ENCODE measurements around the gene CAMKK2.
A peak's percentile ranks its signal among the peaks of the same experiment; 100 is the strongest.
"Not testable (repeated sequence)": the region's sequence is repeated elsewhere in the genome, so short reads cannot be mapped to it uniquely, and the experiment has no call there.

The CAMKK2 gene

GRCh38 chr12:121226871-121227270 lies 69.6 kb downstream of the CAMKK2 start:
- DNase-seq (ENCODE audit: low read depth in 1 of 2, low spot score in 1 of 2) = not testable (repeated sequence)

GRCh38 chr12:121226399-121226798 lies 70.1 kb downstream of the CAMKK2 start:
- DNase-seq (ENCODE audit: low read depth in 1 of 2, low spot score in 1 of 2) = no peak

DNA sequence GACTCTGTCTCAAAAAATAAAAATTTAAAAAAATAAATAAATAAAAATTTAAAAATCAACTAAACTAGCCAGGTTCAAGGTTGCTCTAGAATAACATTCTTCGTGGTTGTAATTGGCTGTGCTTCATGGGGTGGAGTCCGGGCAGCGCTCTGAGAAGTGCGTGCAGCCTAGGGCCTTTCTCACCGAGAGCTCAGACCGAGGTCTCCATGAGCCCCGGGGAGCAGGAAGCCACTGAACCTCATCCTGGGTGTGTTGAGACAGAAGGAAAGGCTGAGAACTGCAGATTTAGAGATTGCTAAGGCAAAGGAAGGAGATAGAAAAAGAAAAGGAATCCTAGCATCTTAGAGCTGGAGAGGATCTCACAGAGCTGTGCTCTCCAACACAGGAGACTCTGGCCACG lies 71.9 kb downstream of the CAMKK2 start:
- DNase-seq (ENCODE audit: low read depth in 1 of 2, low spot score in 1 of 2) = peak in 1 of 2 donors; percentile 39

DNA sequence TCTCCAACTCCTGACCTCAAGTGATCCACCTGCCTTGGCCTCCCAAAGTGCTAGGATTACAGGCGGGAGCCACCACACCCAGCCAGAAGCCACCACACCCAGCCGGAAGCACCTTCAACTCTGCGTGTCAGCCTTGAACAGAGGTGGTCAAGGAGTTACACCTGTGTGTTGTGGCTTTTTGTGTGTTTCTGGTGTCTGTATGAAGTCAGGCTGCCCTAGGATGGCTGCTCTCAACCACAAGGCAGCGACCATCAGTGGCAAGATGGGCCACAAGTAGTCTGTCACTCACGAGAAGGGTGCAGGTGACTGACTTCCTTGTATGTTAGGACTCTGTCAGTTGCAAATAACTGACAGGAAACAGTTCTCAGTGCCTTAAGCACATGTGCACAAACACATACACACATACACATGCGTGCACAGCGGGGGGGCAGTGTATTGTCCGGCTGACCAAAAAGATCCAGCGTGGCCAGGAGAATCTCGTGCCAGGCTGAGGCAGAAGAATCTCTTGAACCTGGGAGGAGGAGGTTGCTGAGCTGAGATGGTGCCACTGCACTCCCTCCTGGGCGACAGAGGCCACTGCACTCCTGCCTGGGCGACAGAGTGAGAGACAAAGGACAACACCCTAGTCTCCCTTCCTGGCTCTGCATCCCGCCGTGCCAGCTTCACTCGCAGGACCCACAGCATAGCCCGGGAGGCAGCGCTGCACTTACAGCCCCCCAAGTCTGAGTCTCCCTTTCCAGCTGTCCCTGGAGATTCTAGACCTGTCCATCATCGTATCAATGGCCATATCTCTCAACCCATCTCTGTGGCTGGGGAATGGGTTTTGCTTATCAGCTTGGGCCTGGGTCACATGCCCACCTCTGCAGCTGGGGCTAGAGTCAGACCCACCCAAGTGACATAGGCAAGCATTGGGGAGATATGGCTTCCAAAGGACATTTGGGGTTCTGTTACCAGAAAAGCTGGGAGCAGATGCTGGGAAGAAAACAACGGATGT lies 72.9 kb downstream of the CAMKK2 start:
- DNase-seq (ENCODE audit: low read depth in 1 of 2, low spot score in 1 of 2) = peak in 1 of 2 donors; percentile 14

DNA sequence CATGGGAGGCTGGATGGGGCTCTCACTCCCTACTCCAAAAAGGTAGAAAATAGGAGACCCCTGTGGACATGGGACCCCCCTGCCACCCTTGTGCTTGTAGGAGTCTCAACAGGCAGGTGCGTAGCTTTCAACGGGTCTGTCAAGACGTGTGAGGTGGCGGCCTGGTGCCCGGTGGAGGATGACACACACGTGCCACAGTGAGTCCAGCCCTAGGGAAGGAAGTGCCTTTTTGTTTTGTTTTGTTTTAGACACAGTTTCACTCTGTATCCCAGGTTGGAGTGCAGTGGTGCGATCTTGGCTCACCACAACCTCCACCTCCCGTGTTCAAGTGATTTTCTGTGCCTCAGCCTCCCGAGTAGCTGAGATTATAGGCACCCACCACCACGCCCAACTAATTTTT lies 73.7 kb downstream of the CAMKK2 start:
- DNase-seq (ENCODE audit: low read depth in 1 of 2, low spot score in 1 of 2) = no peak

- no peak for DNase-seq (ENCODE audit: low read depth in 1 of 2, low spot score in 1 of 2)
These were observed 77.0 kb downstream of the CAMKK2 start for GRCh38 chr12:121219353-121219986.

- DNase-seq (ENCODE audit: low read depth in 1 of 2, low spot score in 1 of 2) = no peak
These were observed 77.7 kb downstream of the CAMKK2 start for GRCh38 chr12:121218588-121219352.

DNA sequence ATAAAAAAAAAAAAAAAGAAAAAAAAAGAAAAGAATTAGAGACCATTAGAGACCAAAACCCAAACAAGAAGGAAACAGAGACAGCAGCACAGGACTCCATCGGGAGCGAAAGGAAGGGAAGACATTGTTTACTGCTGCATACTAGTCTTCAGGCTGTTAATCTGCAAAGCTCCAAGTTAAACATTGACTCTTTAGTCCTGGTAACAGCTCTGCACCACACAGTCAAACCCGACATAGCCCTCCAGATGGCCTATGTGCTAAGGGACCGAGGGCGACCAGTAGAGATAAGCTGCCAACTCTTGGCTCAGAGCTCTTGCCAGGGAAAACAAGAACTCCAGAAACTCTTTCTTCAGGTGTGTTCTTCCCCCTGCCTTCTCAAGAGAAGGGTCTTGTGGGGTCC lies 78.7 kb downstream of the CAMKK2 start:
- no peak for DNase-seq (ENCODE audit: low read depth in 1 of 2, low spot score in 1 of 2)

GRCh38 chr12:121217063-121217462 lies 79.4 kb downstream of the CAMKK2 start:
- no peak for DNase-seq (ENCODE audit: low read depth in 1 of 2, low spot score in 1 of 2)

DNA sequence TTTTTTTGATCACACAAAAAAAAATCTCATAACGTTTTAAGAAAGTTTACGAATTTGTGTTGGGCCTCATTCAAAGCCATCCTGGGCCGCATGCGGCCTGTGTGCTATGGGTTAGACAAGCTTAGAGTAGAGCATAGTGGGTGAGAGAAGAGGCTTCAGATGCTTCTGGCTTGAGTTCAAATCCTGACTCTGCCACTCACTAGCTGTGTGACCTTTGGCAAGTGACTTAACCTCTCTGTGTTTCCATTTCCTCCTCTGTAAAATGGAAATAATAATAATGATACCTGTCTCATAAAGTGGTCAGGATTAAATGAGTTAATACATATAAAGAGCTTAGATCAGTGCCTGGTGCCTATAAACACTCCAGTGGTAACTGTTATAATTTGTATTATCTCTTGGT lies 80.4 kb downstream of the CAMKK2 start:
- DNase-seq (ENCODE audit: low read depth in 1 of 2, low spot score in 1 of 2) = no peak

GRCh38 chr12:121214855-121215745 lies 81.4 kb downstream of the CAMKK2 start:
- no peak for DNase-seq (ENCODE audit: low read depth in 1 of 2, low spot score in 1 of 2)

- no peak for DNase-seq (ENCODE audit: low read depth in 1 of 2, low spot score in 1 of 2)
These were observed 82.2 kb downstream of the CAMKK2 start for GRCh38 chr12:121214166-121214777.

GRCh38 chr12:121212875-121213274 lies 83.6 kb downstream of the CAMKK2 start:
- no peak for DNase-seq (ENCODE audit: low read depth in 1 of 2, low spot score in 1 of 2)

DNA sequence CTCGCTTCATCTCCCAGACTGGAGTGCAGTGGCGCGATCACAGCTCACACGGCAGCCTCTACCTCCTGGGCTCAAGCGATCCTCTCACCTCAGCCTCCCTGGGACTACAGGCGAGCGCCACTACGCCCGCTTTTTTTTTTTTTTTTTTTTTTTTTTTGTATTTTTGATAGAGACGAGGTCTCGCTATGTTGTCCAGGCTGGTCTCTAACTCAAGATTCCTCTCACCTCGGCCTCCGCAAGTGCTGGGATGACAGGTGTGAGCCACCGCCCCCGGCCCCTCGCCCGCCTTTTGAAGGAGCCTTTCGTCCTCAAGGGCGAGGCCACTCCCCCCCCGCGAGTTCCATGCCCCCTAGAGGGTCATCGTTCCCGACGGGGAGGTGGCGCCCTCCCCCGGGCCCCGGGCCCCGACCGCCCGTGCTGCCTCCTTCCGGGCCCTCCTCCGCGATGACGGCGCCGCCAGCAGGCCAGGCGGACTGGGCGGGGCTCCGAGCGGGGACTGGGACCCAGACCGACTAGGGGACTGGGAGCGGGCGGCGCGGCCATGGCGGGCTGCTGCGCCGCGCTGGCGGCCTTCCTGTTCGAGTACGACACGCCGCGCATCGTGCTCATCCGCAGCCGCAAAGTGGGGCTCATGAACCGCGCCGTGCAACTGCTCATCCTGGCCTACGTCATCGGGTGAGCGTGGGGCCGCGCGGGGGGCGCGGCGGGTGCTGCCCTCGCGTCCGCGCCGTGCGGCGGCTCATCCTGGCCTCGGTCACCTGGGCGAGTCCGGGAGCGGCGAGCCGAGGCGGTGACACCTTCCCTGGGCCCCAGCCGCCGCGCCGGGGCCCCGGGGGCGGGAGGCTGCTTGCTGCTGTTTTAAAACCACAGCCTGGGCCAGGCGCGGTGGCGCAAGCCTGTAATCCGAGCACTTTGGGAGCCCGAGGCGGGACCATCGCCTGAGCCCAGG lies 86.6 kb downstream of the CAMKK2 start, which contains the start of gene P2RX4:
Gene P2RX4, plus strand, starts transcription at position 506 of the 949 bp plus-strand sequence. Its CDS starts 36 bp downstream, at position 542.
- peak; percentile 70 to 79 for DNase-seq (ENCODE audit: low read depth in 1 of 2, low spot score in 1 of 2)

GRCh38 chr12:121209221-121209620 lies 87.3 kb downstream of the CAMKK2 start:
- no peak for DNase-seq (ENCODE audit: low read depth in 1 of 2, low spot score in 1 of 2)

DNA sequence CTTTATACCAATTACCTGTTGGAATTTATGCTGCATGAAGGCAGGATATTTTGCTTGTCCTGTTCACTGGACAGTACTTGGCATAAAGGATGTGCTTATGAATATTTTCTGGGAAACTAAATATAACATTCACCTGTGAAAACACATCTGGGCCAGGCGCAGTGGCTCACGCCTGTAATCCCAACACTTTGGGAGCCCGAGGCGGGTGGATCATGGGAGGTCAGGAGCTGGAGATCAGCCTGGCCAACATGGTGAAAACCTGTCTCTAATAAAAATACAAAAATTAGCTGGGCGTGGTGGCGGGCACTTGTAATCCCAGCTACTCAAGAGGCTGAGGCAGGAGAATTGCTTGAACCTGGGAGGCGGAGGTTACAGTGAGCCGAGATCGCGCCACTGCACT lies 87.9 kb downstream of the CAMKK2 start:
- DNase-seq (ENCODE audit: low read depth in 1 of 2, low spot score in 1 of 2) = not testable (repeated sequence)

DNA sequence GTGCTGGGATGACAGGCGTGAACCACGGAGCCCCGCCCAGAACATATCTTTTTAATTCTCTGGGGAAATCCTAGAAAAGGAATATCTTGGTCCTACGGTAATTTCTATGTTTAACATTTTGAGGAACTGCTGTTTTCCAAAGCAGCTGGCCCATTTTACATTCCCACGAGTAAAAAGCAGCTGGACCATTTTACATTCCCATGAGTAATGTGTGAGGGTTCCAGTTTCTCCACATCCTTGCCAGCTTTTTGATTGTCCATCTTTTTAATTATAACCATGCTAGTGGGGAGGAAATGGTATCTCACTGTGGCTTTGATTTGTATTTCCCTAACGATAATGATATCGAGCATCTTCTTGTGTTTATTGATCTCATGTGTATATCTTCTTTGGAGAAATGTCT lies 91.0 kb downstream of the CAMKK2 start:
- DNase-seq (ENCODE audit: low read depth in 1 of 2, low spot score in 1 of 2) = no peak

GRCh38 chr12:121203482-121203881 lies 93.0 kb downstream of the CAMKK2 start:
- no peak for DNase-seq (ENCODE audit: low read depth in 1 of 2, low spot score in 1 of 2)
